ENCODE data around the gene DNAL4.

The DNAL4 gene

DNA sequence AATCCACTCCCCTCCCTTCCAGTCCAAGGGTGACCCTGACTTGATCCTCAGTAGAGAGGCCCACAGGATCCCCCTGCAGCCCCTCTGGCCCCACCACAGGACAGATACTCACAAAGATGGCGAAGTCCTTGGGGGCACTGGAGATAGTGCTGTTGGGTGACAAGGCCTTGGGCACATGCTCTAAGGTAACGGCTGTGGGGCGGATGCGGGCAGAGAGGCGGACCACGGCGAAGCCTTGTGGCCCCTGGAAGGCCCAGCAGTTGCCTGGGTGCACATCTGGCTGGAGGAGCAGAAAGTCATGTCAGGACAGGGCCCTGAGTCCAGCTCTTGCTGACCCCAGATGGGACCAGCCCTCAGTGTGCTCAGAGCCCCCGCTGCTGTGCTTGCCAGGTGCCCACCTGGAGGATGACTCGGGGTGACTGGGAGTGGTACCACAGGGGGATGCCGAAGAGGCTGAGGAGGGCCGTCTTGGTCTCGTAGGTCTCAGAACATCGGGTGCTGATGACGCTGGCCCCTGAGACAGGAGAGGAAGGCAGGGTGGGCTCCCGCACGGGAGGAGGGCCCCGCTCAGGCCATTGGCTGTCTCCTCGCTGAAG, 55.4 kb downstream of the DNAL4 start:
- no peak for DNase-seq
- Mint-ChIP-seq H3K4me1 (ENCODE audit: low read depth) (peaks cover 51% of the 10 kb centered on the region), H3K36me3 (ENCODE audit: low read depth) (peaks cover 100% of the 10 kb centered on the region), H3K9me3 (no peaks in the 10 kb centered on the region), H3K27ac (peak overlapping the region; percentile 83), H3K4me3 (no peak overlapping the region), H3K27me3 (no peaks in the 10 kb centered on the region)

DNA sequence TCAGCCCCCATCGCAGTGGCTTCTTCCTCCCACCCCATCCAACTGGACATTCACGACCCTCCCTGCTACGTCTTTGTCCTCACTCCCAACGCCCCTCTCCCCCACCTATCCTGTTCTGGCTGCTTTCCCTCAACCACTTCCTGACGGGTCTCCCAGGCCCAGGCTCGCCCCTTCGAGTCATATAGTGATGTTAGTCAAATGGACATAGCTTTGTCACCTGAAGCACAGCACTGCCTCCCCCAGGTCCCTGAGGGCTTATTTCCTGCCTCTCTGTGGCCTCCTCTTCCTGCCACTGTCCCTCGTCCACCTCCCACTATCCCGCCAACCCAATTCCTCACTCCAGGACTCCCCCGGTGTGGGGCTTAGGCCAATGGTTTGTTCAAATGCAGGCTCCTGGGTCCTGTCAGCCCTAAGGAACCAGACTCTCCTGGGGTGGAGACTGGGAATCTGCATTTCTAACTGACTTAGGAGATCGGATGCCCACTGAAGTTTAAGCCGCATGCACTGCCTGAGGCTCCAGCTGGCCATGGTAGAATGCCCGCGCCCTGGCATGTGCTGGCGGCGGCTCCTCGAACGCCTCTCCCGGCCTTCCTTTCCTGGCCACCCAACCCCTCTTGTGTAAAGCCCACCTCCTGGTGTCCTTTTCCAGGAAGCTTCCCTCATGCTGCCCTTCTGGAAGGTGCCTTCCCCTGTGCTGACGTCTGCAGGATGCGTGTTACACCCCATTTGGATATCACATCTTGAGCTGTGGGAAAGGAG, 56.5 kb downstream of the DNAL4 start:
- Mint-ChIP-seq H3K9me3 (no peaks in the 10 kb centered on the region), H3K27me3 (no peaks in the 10 kb centered on the region), H3K4me1 (ENCODE audit: low read depth) (peaks cover 56% of the 10 kb centered on the region), H3K36me3 (ENCODE audit: low read depth) (peaks cover 100% of the 10 kb centered on the region), H3K4me3 (no peak overlapping the region), H3K27ac (peak overlapping the region; percentile 83)
- DNase-seq: no peak

DNA sequence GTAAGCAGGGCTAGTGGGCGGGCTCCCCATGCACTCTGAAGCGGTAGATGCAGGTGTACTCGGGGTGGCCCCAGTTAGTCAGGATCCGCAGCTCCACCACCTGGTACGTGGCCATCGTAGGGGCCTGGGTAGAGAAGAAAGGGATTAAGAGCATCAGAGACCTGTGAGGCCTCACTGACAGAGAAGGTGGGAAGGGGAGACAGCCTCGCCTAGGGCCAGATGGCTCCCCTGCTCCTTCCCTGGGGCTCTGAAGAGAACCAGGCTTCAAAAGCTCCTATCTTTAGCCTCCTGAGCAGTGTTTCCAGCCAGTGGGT, 57.7 kb downstream of the DNAL4 start:
- DNase-seq: no peak
- Mint-ChIP-seq H3K36me3 (ENCODE audit: low read depth) (peaks cover 100% of the 10 kb centered on the region), H3K9me3 (no peaks in the 10 kb centered on the region), H3K4me3 (no peak overlapping the region), H3K27me3 (no peaks in the 10 kb centered on the region), H3K4me1 (ENCODE audit: low read depth) (peaks cover 52% of the 10 kb centered on the region), H3K27ac (peak overlapping the region; percentile 83)

DNA sequence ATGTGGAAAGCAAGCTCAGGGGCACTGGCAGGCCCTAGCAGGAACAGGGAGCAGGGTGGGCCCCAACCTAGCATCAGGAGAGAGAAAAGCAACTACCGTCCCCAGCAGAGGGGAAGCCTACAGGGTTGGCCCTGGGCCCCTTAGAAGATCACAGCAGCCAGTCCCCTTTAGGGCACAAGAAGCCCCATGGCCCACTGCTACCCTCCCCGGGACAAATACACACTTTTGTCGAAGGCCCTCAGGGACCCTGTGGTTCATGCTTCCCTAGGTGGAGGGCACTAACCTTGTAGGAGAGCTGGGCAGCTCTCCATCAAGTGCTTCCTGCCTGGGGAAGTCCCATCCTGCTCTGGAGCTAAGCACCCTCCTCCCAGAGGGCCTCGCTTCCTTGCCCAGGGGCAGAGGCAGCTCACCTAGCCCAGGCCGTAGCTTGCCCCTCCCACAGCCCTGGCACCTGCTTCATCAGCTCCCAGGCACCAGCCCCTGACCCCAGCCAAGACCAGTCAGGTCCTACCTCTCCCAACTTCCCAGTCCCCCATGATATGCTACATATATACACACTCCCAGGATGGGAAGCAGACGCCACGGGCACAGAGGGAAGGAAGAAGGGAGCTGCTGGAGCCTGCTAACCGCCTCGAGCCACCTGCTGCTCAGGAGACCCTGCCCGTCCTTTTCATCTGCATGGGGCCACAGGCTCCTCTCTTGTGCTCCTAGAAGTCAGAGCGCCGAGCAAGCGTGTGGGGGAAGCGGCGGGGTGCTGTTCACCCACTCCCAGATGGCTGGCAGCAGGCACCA, 58.3 kb downstream of the DNAL4 start:
- Mint-ChIP-seq H3K9me3 (no peaks in the 10 kb centered on the region), H3K27me3 (no peaks in the 10 kb centered on the region), H3K27ac (peak overlapping the region; percentile 83), H3K4me3 (no peak overlapping the region), H3K4me1 (ENCODE audit: low read depth) (peaks cover 48% of the 10 kb centered on the region), H3K36me3 (ENCODE audit: low read depth) (peaks cover 100% of the 10 kb centered on the region)
- DNase-seq: no peak

DNA sequence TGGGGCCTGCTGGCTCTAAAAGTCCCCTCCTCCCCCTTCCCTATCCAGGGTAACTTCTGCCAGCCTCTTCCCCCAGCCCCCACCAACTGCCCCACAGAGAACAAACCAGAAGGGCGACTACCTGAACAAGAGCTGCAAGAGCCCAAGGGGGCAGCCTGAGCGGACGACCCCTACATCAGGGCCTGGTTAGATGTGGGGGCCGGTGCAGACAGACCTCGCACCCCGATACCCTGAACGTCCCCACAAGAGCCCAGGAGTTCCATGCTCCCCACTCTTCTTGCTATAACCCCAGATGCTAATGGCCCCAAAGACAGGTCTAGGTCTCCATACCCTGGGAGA, 58.8 kb downstream of the DNAL4 start:
- H3K4me1 Mint-ChIP-seq (ENCODE audit: low read depth): peaks cover 48% of the 10 kb centered on the region
- H3K27me3 Mint-ChIP-seq: no peaks in the 10 kb centered on the region
- H3K4me3 Mint-ChIP-seq: no peak overlapping the region
- no peaks in the 10 kb centered on the region for H3K9me3 Mint-ChIP-seq
- peaks cover 100% of the 10 kb centered on the region for H3K36me3 Mint-ChIP-seq (ENCODE audit: low read depth)
- peak overlapping the region; percentile 83 for H3K27ac Mint-ChIP-seq
- no peak for DNase-seq

DNA sequence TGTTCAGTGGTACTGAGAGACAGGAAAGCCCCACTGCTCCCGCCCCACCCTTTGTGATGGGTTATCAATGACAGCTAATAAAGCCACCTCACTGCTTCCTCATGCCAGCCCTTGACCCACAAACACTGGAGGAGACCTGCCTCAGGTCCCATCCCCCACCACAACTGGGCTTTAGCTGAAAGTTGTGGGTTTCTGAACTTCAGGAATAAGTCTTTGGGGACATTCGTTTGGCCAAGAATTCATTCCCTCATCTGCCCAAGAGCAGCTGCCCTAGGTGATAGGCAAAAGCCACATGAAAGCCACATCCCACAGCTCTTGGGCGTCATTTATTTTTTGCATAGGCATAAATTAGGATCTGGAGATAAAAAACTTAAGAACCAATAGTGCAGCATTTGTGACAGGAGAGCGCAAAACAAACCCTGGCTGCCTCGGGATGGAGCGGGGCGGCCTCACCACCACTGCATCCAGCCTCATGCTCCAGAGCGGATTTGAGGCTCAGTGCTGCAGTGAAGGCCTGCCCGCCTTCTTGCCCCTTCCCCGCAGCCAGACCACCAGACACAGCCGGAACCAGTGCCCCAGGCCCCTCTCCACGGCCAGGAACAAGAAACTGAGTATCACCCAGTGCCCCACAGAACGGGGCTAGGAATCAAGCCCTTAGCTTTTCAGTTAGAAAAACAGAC, 59.4 kb downstream of the DNAL4 start:
- peaks cover 48% of the 10 kb centered on the region for H3K4me1 Mint-ChIP-seq (ENCODE audit: low read depth)

DNA sequence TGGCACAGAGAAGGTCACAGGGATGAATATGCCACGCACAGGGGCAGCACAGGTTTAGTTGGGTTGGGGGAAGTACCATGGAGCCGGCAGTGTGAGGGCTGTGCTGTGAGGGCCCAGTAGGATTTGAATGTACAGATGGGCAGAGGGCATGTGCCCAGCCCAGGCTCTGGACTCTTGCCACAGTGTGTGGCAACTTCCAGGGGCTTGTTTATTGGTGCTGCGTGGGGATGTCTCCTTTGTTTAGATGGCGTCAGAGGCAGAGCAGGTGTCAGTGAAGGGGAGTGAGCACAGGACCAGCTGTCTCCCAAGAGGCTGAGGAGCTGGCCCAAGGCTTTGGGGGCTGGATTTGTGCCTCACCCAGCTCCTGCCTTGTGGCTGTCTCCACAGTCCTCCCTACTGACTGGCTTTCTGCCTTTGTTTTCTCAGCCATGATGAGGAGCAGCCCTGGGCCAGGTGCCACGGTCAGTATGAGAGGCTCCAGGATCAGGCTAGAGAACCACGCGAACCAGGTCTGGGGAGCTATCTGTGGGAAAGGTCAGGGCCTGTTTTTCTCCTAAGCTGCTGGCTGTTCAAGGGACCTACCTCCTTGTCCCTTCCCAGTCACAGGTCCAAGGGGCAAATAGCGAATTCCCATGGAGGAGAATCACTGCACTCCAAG, 60.1 kb downstream of the DNAL4 start:
- Mint-ChIP-seq H3K9me3 (no peaks in the 10 kb centered on the region), H3K4me3 (no peak overlapping the region), H3K27ac (peak overlapping the region; percentile 83), H3K27me3 (no peaks in the 10 kb centered on the region), H3K36me3 (ENCODE audit: low read depth) (peaks cover 100% of the 10 kb centered on the region), H3K4me1 (ENCODE audit: low read depth) (peaks cover 47% of the 10 kb centered on the region)
- DNase-seq: no peak

More for the DNA sequence above, 59.4 kb downstream of the DNAL4 start:
- Mint-ChIP-seq H3K36me3 (ENCODE audit: low read depth) (peaks cover 100% of the 10 kb centered on the region), H3K27me3 (no peaks in the 10 kb centered on the region), H3K27ac (peak overlapping the region; percentile 83), H3K4me3 (no peak overlapping the region), H3K9me3 (no peaks in the 10 kb centered on the region)
- no peak for DNase-seq

DNA sequence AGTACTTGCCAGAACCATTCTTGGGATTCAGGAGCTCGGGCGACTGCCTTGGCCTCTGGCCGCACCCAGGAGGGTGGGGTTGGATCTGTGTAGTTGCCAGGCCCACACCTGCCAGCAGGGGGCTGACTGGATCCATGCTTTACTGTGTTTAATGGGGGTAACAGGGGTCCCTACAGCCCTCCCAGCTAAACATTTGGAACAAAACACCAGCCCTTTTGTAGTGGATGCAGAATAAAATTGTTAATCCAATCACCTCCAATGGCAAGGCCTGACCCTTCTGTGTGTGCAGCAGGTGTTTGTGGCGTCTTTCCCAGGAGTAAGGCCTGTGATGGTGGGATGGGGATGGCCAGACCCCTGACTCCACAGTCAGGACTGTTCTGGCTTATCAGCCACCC, 60.6 kb downstream of the DNAL4 start:
- Mint-ChIP-seq H3K4me3 (no peak overlapping the region), H3K36me3 (ENCODE audit: low read depth) (peaks cover 100% of the 10 kb centered on the region), H3K4me1 (ENCODE audit: low read depth) (peaks cover 44% of the 10 kb centered on the region), H3K27ac (peak overlapping the region; percentile 83), H3K27me3 (no peaks in the 10 kb centered on the region), H3K9me3 (no peaks in the 10 kb centered on the region)
- DNase-seq: peak; percentile 70

DNA sequence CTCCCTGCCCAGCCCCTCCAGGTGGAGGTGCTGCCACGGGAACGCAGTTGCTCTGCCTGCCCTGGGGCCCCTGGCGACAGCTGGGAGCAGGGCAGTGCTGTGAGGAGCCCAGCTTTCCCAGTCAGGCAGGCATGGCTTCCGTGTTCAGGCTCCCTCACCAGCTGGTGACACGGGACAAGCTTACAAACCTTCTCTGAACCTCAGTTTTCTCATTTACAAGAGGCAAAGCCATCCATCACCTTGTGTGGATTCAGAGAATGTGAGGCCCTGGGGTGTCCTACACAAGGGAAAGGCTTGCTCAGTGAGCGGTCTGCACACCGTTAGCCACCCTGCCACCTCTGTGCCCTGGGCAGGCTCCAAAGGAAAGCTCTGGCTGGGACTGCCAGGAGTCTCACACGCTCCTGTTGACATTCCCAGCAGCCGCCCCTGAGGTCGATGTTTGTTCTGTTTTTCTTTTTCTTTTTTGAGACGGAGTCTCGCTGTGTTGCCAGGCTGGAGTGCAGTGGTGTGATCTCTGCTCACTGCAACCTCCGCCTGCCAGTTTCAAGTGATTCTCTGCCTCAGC, 61.6 kb downstream of the DNAL4 start:
- no peaks in the 10 kb centered on the region for H3K27me3 Mint-ChIP-seq
- H3K4me3 Mint-ChIP-seq: no peak overlapping the region
- peaks cover 35% of the 10 kb centered on the region for H3K4me1 Mint-ChIP-seq (ENCODE audit: low read depth)
- H3K36me3 Mint-ChIP-seq (ENCODE audit: low read depth): peaks cover 100% of the 10 kb centered on the region
- peak overlapping the region; percentile 83 for H3K27ac Mint-ChIP-seq
- no peaks in the 10 kb centered on the region for H3K9me3 Mint-ChIP-seq
- no peak for DNase-seq

DNA sequence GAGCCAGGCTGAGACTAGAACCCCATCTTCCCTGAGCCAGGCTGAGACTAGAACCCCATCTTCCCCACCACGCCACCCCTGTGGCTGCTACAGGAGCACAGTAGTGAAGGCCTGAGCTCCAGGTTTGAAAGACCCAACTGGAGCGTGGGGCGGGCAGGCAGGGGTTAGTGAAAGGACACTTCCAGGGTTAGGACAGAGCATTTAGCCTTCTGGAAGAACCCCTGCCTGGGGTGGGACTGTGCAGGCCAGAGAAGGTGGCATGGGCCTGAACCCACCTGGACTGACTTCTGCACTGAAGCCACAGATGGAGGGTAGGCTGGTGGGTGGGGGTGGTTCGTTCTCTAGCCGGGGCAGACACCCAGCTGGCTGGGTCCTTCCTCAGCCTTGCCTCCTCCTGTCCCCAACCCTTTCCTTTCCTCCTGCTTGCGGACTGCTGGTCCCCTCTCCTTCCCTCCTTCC, 62.2 kb downstream of the DNAL4 start:
- Mint-ChIP-seq H3K27me3 (no peaks in the 10 kb centered on the region), H3K4me1 (ENCODE audit: low read depth) (peaks cover 31% of the 10 kb centered on the region), H3K4me3 (no peak overlapping the region), H3K36me3 (ENCODE audit: low read depth) (peaks cover 100% of the 10 kb centered on the region), H3K27ac (peak overlapping the region; percentile 83), H3K9me3 (no peaks in the 10 kb centered on the region)
- DNase-seq: no peak

DNA sequence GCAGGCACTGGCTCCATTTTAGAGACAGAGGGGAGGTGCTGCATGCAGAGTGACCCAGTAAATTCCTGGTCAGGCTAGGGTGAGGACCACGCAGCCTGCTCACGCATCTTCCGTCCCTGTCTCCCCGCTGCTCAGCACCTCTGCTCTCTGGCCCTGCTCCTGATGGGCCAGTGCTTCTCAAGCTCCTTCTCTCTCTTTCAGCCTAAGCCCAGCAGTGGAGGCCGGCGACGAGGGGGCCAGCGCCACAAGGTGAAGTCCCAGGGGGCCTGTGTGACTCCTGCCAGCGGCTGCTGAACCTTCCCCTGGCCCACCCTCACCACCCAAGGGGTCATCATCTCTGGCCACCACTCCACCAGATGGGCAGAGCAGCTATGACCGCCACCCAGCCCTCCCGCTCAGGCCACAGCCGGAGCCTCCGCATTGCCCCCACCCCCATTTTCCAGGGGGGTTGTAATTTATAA, 63.5 kb downstream of the DNAL4 start:
- Mint-ChIP-seq H3K36me3 (ENCODE audit: low read depth) (peaks cover 100% of the 10 kb centered on the region), H3K4me3 (no peak overlapping the region)

DNA sequence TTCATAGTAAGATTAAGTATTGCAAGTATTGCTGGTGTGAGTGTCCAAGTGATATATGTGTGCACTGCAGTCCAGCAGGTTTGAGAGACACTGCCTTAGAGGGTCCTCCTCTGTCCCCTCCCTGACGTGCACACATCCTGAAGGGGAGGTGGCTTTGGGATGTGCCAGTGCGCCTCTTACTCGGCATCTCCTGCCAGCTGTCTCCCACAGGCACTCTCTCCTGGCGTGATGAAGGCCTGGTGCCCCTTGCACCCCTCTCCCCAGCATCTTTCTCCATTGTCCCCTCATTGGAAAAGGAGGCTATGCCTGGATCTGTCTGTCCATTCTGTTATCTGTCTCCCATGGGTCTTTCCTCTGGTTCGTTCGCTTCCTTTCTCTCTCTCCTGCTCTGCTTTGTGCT, 64.0 kb downstream of the DNAL4 start:
- H3K27me3 Mint-ChIP-seq: no peaks in the 10 kb centered on the region
- peak overlapping the region; percentile 42 for H3K27ac Mint-ChIP-seq
- peaks cover 16% of the 10 kb centered on the region for H3K4me1 Mint-ChIP-seq (ENCODE audit: low read depth)
- no peak overlapping the region for H3K4me3 Mint-ChIP-seq
- no peaks in the 10 kb centered on the region for H3K9me3 Mint-ChIP-seq
- no peak for DNase-seq
- H3K36me3 Mint-ChIP-seq (ENCODE audit: low read depth): peaks cover 100% of the 10 kb centered on the region

More for the DNA sequence above, 63.5 kb downstream of the DNAL4 start:
- no peak for DNase-seq
- Mint-ChIP-seq H3K27me3 (no peaks in the 10 kb centered on the region), H3K4me1 (ENCODE audit: low read depth) (peaks cover 20% of the 10 kb centered on the region), H3K9me3 (no peaks in the 10 kb centered on the region), H3K27ac (peak overlapping the region; percentile 42)

DNA sequence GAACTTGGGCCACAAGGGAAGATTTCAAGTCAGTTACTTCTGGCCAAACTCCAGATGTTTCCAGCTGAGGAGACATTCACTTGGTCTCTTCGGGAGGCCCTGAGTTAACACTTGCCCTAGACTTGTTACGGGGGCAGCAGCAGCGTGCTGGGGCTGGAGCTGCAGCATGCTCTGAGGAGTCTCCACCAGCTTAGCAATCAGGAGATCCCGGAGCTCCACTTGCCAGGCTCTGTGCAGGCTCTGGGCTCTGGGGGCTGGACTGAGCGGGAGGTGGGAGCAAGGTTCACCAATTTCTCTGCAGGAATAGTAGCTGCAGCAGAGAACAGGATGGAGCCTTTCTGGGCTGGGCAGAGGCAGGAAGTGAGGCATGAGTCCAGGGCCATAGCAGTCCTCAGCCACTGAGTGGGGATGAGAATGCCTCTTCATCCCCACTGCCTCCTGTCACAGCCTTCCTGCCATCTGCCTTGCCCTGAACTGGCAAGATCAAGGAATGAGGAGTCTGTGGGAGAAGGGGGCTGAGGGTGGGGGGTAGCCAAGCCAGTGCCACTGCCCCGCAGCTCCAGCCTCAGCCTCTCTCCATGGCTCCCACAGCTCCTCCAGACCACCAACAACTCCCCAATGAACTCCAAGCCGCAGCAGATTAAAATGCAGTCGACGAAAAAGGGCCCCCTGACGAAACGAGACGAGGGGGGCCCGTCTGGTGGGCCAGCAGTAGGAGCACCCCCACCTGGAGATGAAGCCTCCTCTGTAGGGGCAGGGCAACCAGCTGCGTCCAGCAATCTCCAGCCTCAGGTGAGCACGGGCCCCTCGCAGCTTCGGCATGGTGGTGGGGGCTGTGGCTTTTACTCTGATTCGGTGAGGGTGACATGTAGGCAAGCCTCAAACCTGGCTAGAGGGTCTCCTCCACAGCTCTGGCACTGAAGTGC, 64.8 kb downstream of the DNAL4 start:
- Mint-ChIP-seq H3K9me3 (no peaks in the 10 kb centered on the region), H3K27me3 (no peaks in the 10 kb centered on the region), H3K27ac (peak overlapping the region; percentile 74), H3K4me1 (ENCODE audit: low read depth) (peaks cover 10% of the 10 kb centered on the region), H3K4me3 (no peak overlapping the region), H3K36me3 (ENCODE audit: low read depth) (peaks cover 100% of the 10 kb centered on the region)
- no peak for DNase-seq

Measured in activated T-cell treated with anti-CD3 and anti-CD28 coated beads, Interleukin-2, amount 50 U/mL, for 24 hours (primary cell).